HG02642 (cell line): ENCODE results near the gene NRG2.

ENCODE experiments used
- ATAC-seq: cut with Tn5 transposase; IDR thresholded peaks from one replicate; pipeline ENCODE4 v1.9.1; 2021; ENCODE audit warnings: mild to moderate bottlenecking; ENCODE audit not compliant: unreplicated experiment, poor library complexity

Gene NRG2

DNA sequence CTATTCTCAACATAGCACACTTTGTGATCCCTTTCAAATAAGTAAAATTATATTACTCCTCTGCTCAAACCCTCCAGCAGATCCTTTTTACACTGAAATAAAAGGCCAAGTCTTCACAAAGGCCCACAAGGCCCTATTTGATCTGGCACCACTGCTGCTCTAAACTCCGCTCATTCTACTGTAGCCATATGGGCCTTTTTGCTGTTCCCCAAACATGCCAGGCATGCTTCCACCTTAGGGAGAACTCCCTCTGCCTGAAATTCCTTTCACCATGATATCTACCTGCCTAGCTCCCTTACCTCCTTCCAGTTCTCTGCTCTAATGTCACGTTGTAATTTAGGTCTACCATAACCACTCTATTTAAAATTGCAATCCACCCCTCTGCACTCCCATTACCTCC lies 28.3 kb downstream of the NRG2 start:
- no peak for ATAC-seq

DNA sequence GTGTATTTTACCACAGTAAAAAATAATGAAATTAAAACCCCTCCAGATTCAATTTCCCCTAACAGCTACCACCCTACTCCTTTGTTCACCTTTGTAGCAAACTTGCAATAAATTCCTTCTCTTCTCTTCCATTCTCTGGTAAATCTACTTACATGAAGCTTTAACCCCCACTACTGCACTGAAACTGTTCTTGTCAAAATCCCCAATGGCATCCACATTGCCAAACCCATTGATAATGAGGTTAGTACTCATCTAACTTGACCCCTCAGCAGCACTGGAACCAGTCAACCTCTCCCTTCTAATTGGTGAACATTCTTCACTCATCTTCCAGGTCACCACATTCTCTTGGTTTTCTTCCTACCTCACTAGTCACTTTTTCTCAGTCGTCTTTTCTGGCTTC lies 29.6 kb downstream of the NRG2 start:
- ATAC-seq = no peak

DNA sequence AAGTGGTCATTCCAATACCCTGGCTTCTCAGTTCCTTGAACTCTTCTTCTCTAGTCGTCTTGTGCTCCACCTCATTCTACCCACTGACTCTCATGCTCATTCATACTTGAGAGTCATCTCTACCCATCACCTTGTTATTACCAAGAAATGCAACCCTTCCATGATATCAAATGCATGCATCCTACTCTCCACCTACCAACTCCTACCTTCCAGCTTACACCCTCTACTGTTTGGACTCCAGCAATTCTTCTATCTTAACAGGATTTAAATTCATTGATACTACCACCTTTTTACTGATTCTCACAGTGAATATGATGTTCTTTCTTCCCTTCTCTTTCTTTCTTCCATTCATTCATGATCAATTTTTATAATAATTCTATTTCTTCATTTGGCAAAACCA lies 30.7 kb downstream of the NRG2 start:
- ATAC-seq = no peak

DNA sequence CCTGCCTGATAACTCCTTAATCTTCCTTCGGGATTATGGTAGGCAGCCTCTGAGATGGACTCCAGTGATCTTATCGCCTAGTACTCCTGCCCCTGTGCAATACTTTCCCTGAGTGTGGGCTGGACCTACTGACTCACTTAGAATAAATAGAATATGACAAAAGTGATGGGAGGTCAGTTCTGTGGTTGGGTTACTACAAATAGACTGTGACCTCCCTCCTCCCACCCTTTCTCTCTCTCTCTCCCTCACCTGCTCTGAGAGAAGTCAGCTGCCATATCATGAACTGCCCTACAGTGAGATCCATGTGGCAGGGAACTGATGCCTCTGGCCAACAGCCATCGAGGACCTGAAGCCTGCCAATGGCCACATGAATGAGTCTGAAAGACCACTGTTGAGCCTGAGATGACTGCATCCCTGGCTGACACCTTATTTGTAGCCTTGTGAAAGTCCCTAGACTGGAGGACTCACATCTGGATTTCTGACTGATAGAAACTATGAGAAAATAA lies 31.7 kb downstream of the NRG2 start:
- ATAC-seq = peak; percentile 83

DNA sequence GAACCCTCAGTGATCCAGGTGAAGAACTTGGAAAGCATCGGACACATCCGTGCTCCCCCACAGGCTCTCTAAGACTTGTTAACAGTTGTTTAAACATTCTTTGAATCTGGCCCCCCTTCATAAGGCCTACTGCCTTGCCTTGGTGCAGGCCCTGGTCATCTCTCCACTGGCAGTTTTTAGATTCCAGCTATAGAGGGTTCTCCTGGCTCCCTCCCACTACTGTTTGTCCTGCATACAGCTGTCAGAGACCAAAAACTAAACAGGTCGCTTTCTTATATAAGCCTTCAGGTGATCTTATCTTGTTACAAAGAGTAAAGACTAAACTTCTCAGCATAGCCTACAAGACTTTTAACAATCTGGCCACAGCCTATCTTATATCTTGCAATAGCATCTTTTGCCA lies 32.3 kb downstream of the NRG2 start:
- no peak for ATAC-seq

DNA sequence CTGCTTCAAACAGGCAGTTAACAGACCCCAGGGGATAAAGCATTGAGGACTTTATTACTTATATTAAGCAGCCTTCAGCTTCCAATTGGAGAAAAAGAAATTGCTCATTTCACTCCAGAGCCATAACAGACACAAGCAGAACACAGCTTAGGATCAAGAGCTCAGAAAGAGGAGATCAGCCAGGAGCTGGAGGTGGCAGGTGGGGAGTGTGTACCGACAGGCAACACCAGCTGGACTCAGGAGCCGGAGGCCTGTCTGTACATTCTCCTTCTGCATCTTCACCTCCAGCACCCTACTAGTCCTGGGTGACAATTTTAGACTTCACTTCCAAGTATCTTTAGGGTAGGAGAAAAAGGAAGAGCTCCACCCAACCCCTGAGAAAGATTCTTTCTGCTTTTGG lies 35.8 kb downstream of the NRG2 start:
- ATAC-seq = no peak

DNA sequence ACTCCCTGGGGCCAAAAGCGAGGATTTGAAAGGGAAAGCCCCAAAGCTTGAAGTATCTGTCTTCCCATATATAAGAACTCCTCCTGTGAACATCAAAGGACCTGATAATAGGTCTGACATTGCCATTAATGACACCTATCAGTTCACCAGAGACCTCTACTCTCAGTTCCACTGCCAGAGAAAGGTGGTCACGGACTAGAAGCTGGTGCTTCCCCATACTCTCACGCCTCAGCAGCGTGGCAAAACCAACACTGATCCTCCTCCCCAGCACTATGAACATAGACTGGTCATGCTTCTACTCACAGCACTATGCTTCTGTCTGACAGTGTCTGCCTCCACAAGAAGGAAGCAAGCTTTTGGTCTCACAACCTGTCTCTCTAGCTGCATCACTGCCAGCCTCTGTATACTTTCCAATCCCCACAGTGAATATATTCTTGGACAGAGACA lies 37.9 kb downstream of the NRG2 start:
- peak; percentile 87 for ATAC-seq

DNA sequence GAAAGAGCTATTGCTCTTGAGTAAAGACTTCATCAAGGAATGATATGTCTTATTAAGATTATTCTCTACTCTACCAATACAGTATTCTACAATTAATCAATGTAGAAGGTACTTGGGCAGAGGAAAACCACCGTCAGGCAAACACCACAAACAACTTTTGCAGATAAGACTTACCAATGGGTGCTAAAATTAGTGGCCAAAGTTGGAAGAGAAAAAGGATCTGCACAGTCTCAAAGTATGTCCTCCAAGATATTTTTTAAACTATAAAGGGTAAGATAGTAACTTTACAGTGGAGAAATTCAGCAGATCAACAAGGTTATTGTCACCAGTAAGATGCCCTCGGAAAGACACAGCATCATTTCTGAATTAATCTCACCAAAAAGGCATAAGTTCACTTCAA lies 38.9 kb downstream of the NRG2 start:
- ATAC-seq = no peak

DNA sequence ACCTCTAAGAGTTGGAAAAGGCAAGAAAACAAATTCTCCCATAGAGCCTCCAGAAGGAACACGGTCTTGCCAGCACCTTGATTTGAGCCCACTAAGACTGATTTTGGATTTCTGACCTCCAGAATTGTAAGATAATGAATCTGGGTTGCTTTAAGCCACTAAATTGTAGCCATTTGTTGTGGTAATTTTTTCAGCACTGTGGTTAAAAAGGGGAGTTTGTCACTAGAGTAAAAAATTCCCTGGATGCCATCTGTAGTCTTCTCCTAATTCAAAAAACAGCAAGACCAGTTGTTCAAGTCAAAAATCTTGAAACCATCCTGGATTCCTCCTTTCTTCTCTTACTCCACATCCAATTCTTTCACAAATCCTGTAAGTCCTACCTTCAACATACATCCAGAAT lies 39.6 kb downstream of the NRG2 start:
- ATAC-seq = no peak

DNA sequence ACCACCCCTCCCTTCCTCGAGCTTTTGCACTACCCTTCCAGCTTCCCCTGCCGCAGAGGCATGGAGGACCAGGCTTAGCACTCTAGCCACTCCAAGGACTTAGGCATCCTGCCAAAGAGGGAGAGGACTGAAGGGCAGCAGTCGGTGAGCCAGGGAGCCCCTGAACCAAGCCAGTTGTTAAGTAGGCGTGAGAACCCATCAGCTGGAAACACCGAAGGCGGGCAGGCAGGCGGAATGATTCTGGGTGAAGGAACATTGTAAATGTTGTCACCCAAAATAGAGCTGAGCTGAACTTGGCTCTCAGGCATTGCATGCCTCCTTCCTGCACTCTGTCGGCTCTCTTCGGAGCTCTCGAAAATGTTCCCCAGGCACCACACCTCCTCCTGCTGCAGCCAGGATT lies 42.8 kb downstream of the NRG2 start:
- ATAC-seq = no peak

DNA sequence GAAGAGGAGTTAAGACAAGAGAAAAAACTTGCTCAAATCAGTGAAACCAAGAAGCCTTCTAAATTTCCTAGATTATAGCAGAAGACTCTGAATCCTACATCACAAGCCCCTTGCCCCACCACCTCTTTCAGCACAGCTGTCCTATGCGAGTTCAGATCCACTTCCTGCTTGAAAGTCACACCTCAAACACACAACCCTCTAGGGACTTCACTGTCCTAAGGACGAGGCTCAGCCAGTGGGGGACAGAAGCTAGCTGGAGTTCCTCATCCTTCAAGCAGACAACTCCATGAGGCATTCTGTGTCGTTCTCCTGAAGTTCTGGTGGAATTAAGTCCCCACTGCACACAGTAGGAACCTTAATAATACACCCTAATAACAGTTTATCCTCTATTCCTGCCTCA lies 44.3 kb downstream of the NRG2 start:
- ATAC-seq = no peak

DNA sequence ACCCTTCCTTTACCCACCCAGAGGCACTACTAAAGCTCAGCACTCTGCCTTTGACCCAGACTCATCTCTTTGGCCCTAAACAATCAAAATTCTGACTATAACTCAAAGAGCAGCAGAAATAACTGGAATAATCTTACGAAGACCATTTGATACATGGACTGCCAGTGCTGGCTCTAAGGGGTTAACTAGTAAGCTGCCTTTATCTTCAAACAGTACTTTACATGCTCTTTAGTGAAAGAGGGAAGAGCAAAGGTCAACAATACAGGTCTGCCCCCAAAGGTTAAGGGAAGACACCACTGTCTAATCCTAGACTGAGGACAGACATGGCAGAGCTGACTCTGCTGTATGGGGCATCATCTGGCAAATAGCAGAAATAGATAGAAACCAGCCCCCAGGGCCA lies 45.8 kb downstream of the NRG2 start:
- no peak for ATAC-seq

DNA sequence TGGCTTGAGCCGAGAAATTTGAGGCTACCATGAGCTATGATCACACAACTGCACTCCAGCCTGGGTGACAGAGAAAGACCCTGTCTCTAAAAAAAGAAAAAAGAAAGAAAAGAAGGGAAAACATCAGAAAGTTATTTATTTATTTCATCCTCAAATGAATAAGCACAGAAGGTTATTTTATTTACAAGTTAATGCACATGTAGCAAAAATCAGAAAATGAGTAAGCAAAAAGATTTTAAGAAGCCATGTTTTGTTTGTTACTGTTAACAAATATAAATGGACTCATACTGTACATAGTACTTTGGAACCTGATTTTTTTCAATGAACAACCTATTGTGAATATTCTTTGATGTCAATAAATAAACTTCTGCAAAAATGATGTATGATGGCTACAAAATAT lies 47.2 kb downstream of the NRG2 start:
- ATAC-seq = no peak

DNA sequence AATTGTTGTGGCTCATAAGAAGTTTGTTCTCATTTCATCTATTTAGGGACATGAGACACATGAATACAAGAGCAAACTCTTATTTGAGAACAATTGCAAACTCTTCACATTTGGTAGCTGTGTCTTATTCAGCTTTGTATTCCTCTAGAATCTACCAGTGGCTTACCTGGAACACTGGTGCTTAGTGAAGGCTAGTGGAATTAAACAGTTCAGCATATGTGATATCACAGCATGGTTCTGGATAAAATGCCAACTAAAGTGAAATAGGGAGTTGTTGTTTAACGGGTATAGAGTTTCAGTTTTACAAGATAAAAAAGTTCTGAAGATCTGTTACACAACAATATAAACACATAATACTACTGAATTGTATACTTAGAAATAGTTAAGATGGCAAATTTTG lies 48.9 kb downstream of the NRG2 start:
- ATAC-seq = no peak

DNA sequence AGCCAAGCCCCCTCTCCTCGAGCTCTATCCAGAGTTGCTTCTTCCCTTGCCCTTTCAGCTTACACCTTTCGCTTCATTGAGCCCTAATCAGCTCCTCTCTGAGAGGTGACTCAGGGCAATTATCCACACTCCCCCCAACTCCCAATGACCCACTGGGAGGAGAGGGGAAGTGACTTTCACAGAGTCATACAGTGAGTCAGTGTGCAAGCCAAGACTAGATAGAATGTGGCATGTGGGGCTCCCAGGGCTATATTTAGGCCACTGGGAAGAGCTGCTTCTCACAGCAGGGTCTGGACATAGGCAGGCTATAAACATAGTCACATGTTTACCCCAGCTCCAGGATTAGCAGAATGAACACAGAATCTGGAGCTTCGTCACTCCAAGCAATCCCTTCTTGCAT lies 57.4 kb downstream of the NRG2 start:
- no peak for ATAC-seq

DNA sequence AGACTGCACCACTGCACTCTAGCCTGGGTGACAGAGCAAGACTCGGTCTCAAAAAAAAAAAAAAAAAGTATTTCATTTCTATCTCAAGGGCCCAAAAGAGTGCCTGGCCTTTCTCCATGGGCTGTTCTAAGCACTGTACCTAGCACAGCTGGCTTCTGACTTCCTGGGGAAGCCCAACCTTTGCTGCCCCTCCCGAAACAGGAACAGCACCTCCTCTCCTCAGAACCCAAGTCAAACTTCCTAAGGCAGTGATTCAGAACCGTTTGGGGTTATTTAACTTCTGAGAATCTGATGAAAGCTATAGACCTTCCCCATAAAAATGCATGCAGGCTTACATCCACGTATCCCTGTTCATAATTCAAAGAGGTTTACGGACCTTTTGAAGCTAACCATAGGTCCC lies 57.8 kb downstream of the NRG2 start:
- ATAC-seq = no peak

DNA sequence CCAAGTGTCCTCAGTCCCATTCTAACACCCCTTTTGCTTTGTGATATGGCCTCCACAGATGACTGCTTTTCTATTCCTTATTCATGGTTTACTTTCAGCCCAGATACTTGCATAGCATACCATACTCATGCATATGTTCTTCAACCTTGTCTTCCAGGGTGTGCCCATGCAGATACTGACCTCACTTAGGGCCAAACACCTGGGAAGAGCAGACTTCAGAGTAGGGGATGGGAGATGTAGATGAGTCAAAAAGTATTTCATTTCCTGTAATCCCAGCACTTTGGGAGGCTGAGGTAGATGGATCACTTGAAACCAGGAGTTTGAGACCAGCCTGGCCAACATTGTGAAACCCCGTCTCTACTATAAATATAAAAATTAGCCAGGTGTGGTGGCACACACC lies 58.3 kb downstream of the NRG2 start:
- ATAC-seq = no peak

DNA sequence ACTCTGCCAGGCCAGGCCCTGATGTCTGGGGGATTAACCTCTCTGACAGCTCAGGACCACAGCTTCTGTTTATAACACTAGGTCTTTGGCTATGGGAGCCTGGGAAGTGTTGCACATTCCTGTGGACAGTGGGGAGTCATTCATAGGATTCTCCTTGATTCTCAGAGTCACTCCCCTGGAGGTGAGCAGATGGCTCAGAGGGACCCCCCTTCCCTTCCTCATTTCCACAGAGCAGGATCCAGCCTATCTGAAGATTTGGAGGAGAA lies 60.2 kb downstream of the NRG2 start:
- ATAC-seq = no peak

DNA sequence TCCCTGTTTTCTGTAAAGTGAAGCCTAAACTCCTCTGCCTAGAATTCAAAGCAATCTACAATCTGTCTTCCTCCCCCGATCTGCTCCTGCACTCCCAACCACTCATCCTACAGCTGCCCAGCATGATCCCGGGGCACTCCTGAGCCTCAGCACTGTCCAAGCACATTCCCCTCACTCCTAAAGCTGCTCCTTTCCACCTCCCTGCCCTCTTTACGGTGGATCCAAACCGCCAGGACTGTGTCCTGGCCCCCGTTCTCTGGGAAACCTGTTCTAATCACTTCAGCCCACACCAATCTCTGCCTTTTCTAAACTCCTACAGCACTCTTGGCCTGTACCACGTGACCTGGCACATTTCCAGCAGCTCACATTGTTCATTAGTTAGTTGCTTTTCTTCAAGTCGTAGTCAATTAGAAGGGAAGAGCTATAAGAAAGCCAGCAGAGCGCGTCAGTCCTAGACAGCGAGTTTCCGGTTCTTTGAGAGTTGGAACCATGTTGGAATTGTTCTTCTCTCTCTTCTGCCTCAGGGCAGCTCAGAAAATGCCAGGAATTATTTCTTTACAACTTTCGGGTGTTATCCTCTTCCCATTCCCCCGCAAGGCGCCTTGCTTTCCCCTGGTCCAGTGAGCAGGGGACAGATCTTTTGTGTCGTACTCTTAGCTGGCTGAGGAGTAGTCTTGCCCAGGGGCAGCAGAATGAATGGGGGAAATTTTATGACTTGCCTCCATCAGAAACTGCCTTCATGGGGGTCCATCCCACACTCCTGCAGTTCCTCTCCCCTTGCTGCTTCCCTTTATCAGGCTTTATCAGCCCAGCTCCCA lies 60.7 kb downstream of the NRG2 start:
- ATAC-seq = no peak

DNA sequence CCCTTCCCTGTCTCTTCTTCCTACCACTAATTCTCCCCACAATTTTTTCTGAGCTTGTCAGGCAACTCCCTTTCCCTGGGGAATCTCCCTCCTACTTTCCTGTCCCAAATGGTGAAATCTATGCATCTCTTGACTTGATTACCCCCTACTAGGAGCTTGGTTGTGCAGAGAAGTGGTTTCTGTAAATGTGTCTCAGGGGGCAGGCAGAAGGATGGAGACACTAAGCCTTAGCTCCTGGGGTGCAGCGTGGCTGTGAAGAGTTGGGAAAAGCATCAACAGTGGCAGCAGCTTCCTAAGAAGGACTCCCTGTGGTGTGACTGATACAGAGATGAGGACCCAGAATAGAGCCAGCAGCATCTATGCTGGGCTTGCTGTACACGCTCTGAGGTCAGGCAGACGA lies 62.3 kb downstream of the NRG2 start:
- no peak for ATAC-seq

DNA sequence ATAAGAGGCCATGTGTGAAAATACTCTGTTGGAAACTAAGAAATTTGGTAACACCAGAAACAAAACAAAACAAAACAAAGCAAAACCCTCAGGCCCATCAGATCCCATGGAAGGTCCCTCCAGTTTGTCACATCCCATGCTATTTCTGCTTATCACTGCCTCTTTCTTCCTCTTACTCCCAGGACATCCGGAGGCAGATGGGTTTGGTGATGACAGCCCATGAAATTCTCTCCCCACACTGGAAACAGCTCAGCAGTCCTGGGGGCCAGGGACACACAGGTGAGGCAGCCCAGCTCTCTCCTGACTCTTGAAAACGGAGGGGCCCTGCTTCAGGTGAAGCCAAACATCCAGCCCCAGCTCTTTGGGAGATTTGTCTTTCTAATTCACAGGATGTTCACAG lies 63.2 kb downstream of the NRG2 start:
- ATAC-seq = no peak

DNA sequence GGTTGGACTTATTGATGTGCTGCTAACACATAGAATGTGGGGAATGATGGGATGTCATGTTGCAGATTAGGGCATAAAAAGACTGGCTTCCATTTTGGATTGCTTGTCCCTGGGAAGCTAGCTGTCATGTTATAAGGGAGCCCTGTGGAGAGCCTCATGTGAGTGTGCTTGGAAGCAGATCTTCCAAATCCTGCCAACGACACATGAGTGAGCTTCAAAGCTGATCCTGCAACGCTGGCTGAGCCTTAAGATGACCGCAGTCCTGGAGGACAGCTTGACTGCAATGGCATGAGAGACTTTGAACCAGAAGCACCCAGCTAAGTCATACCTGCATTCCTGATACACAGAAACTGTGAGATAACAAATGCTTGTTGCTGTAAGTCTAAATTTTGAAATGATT lies 63.6 kb downstream of the NRG2 start:
- ATAC-seq = no peak

DNA sequence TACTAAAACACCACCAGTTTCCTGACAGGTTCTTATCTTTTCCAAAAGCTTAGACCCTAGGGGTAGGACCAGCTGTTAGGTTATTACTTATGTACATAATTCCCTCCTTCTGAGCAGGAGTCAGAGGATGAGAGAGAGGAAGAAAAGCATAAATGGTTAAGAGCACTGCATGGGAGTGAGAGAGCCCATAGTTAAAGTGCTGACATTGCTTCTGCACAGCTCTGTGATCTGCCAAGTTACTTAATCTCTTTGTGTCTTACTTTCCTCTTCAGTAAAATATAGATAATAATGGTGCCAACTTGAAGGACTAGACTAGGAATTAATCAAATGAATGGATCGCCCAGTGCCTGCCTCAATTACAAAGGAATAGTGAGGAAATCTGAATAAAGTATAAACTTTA lies 66.4 kb downstream of the NRG2 start:
- no peak for ATAC-seq
